Parathyroid adenoma (tissue), 2 donors: ENCODE data around the gene SLC1A4.

Source experiments
- H2AFZ ChIP-seq: fragments of 300-600 bp; sonication (generic); one replicate; pipeline ENCODE4 v1.7.0; 2017; ENCODE audit warnings: antibody characterized with exemption, mild to moderate bottlenecking
- H3K27ac ChIP-seq: fragments of 300-600 bp; sonication (generic); one replicate; pipeline ENCODE4 v1.7.0; 2017
- H3K27me3 ChIP-seq: fragments of 300-600 bp; sonication (generic); one replicate; pipeline ENCODE4 v1.7.0; 2017; ENCODE audit warnings: low read length; ENCODE audit not compliant: control insufficient read depth, insufficient read depth
- H3K36me3 ChIP-seq: fragments of 300-600 bp; sonication (generic); one replicate; pipeline ENCODE4 v1.7.0; 2017; ENCODE audit warnings: low read length; ENCODE audit not compliant: control insufficient read depth, insufficient read depth
- H3K4me1 ChIP-seq: fragments of 300-600 bp; sonication (generic); one replicate; pipeline ENCODE4 v1.7.0; 2017; ENCODE audit warnings: control low read depth
- H3K4me2 ChIP-seq: fragments of 300-600 bp; sonication (generic); one replicate; pipeline ENCODE4 v1.7.0; 2017; ENCODE audit warnings: low read length
- H3K4me3 ChIP-seq: fragments of 300-600 bp; sonication (generic); one replicate; pipeline ENCODE4 v1.7.0; 2017; ENCODE audit warnings: low read depth, low read length
- H3K79me2 ChIP-seq: fragments of 300-600 bp; sonication (generic); one replicate; pipeline ENCODE4 v1.7.0; 2017; ENCODE audit warnings: control low read depth
- H3K9ac ChIP-seq: fragments of 300-600 bp; sonication (generic); one replicate; pipeline ENCODE4 v1.7.0; 2017; ENCODE audit warnings: mild to moderate bottlenecking
- H3K9me3 ChIP-seq: fragments of 300-600 bp; sonication (generic); one replicate; pipeline ENCODE4 v1.7.0; 2017; ENCODE audit warnings: low read length; ENCODE audit not compliant: control insufficient read depth
- CTCF ChIP-seq: fragments of 300-600 bp; sonication (generic); IDR thresholded peaks from one replicate; pipeline ENCODE4 v1.7.0; 2017; ENCODE audit warnings: antibody characterized with exemption, mild to moderate bottlenecking
- donor health status: primary hyperparathyroidism.

The SLC1A4 gene

GRCh38 chr2:64990876-64991275 lies 1.7 kb downstream of the SLC1A4 start:
- Histone ChIP-seq H2AFZ (no peak overlapping the region), H3K4me1 (no peaks in the 10 kb centered on the region), H3K36me3 (no peaks in the 10 kb centered on the region), H3K9ac (no peak overlapping the region), H3K4me3 (no peak overlapping the region), H3K9me3 (no peaks in the 10 kb centered on the region), H3K79me2 (peaks cover 3% of the 10 kb centered on the region), H3K27ac (no peak overlapping the region), H3K27me3 (no peaks in the 10 kb centered on the region), H3K4me2 (no peak overlapping the region)
- TF ChIP-seq CTCF: no peak

GRCh38 chr2:64992218-64992617 lies 3.0 kb downstream of the SLC1A4 start:
- no peak for TF ChIP-seq CTCF

GRCh38 chr2:64992990-64993389 lies 3.8 kb downstream of the SLC1A4 start:
- TF ChIP-seq CTCF: no peak
- Histone ChIP-seq H3K9me3 (no peaks in the 10 kb centered on the region), H3K27ac (no peak overlapping the region), H3K4me3 (no peak overlapping the region), H3K4me1 (no peaks in the 10 kb centered on the region), H3K4me2 (no peak overlapping the region), H3K9ac (no peak overlapping the region), H3K27me3 (no peaks in the 10 kb centered on the region), H3K79me2 (peaks cover 3% of the 10 kb centered on the region), H3K36me3 (no peaks in the 10 kb centered on the region), H2AFZ (no peak overlapping the region)

More at GRCh38 chr2:64992218-64992617, 3.0 kb downstream of the SLC1A4 start:
- Histone ChIP-seq H3K27ac (no peak overlapping the region), H3K9ac (no peak overlapping the region), H3K4me1 (no peaks in the 10 kb centered on the region), H2AFZ (no peak overlapping the region), H3K36me3 (no peaks in the 10 kb centered on the region), H3K4me3 (no peak overlapping the region), H3K9me3 (no peaks in the 10 kb centered on the region), H3K27me3 (no peaks in the 10 kb centered on the region), H3K79me2 (peaks cover 3% of the 10 kb centered on the region), H3K4me2 (no peak overlapping the region)

- no peaks in the 10 kb centered on the region for H3K36me3 ChIP-seq
- H3K27ac ChIP-seq: no peak overlapping the region
- peaks cover 3% of the 10 kb centered on the region for H3K4me1 ChIP-seq
- no peaks in the 10 kb centered on the region for H3K9me3 ChIP-seq
- no peak for TF ChIP-seq CTCF
- H3K27me3 ChIP-seq: no peaks in the 10 kb centered on the region
- no peak overlapping the region for H2AFZ ChIP-seq
- peaks cover 3% of the 10 kb centered on the region for H3K79me2 ChIP-seq
- no peak overlapping the region for H3K9ac ChIP-seq
- H3K4me2 ChIP-seq: no peak overlapping the region
- no peak overlapping the region for H3K4me3 ChIP-seq
Measured at GRCh38 chr2:64995041-64995440, 5.8 kb downstream of the SLC1A4 start.

GRCh38 chr2:64996871-64997307 lies 7.7 kb downstream of the SLC1A4 start:
- H3K27ac ChIP-seq: no peak overlapping the region
- H3K27me3 ChIP-seq: no peaks in the 10 kb centered on the region
- H3K4me1 ChIP-seq: peaks cover 3% of the 10 kb centered on the region

More at GRCh38 chr2:64996871-64997307, 7.7 kb downstream of the SLC1A4 start:
- no peak overlapping the region for H3K4me3 ChIP-seq
- no peaks in the 10 kb centered on the region for H3K9me3 ChIP-seq
- peaks cover 5% of the 10 kb centered on the region for H3K79me2 ChIP-seq
- TF ChIP-seq CTCF: no peak
- no peaks in the 10 kb centered on the region for H3K36me3 ChIP-seq
- H3K4me2 ChIP-seq: no peak overlapping the region
- H2AFZ ChIP-seq: no peak overlapping the region
- H3K9ac ChIP-seq: no peak overlapping the region
